ENCODE measurements around the gene HIPK2.

GRCh38 chr7:139741789-139742344, 35.9 kb downstream of the HIPK2 start:
- TF ChIP-seq GATA2 (IDR thresholded peaks at IDR 0.05; ENCODE audit: low read depth, low read length) = no peak
- TF ChIP-seq GATA3 (IDR thresholded peaks at IDR 0.05; ENCODE audit: low read depth, low read length) = no peak
